ENCODE results near the gene S1PR3. TPM values are rescaled to one million over a fixed set of nuclear protein-coding genes. Genes with fewer than 3 reads are reported as not detected.

The S1PR3 gene
- total and polyA plus RNA-seq, 3 donors from 2014 or later = 4.5 to 7.2 (median 7.0) TPM

DNA sequence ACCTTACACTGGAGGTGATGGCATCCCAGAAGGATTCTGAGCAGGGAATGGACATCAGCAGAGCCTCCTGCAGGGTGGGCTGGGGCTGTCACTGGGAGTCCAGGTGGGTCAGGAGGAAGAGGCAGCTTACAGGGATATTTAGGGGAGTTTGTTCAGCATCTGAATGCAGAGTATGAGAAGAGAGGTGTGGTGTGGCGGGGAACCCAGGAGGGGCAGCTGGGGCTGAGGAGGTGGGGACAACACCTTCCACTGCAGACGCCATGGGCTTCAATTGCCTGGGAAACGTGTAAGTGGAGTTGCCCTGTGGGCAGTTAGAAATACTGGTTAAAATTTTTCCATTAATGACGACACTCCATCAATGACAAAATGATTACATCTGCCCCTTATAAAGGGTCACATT lies 33.5 kb downstream of the S1PR3 start:
- intact Hi-C loops (cut with DNase I; ENCODE audit: low total_unique reads) = no loop called here
- WGBS, 2 donors = 80 to 96% methylated on average over 4 of the region's 4 CpGs
- Histone ChIP-seq H3K9me3 (no peaks in the 10 kb centered on the region), H3K27ac (no peak overlapping the region), H3K27me3 (no peaks in the 10 kb centered on the region), H3K4me3 (no peak overlapping the region), H3K4me1 (peaks cover 34% of the 10 kb centered on the region), H3K36me3 (ENCODE audit: low read depth, missing control alignments) (no peaks in the 10 kb centered on the region)
- DNase-seq = no peak
- TF ChIP-seq, protein P1, sequence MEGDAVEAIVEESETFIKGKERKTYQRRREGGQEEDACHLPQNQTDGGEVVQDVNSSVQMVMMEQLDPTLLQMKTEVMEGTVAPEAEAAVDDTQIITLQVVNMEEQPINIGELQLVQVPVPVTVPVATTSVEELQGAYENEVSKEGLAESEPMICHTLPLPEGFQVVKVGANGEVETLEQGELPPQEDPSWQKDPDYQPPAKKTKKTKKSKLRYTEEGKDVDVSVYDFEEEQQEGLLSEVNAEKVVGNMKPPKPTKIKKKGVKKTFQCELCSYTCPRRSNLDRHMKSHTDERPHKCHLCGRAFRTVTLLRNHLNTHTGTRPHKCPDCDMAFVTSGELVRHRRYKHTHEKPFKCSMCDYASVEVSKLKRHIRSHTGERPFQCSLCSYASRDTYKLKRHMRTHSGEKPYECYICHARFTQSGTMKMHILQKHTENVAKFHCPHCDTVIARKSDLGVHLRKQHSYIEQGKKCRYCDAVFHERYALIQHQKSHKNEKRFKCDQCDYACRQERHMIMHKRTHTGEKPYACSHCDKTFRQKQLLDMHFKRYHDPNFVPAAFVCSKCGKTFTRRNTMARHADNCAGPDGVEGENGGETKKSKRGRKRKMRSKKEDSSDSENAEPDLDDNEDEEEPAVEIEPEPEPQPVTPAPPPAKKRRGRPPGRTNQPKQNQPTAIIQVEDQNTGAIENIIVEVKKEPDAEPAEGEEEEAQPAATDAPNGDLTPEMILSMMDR (IDR thresholded peaks at IDR 0.05) = no peak
- TF ChIP-seq POLR2A (IDR thresholded peaks at IDR 0.05) = no peak

DNA sequence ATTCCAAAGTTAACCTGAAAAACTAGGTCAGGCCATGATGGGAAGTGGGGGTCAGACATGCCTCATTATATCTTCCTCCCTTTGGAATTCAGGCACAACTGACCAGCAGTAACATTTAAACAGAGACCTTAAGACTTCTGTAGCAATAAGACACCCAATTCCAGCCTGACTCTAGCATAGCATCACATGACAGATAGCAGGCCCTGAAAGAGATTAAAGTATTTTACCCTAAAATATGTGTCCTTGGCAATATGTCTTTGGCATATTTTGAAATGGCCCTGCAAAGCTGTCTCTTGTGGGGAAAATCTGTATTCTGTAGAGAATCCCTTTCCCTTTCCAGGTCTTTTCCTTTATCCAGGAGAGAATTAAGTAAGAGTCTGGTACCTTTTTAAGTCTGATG lies 34.3 kb downstream of the S1PR3 start:
- DNase-seq = no peak
- H3K36me3 ChIP-seq (ENCODE audit: low read depth, missing control alignments) = no peaks in the 10 kb centered on the region
- peak overlapping the region in 1 of 2 donors; percentile 54 for H3K27ac ChIP-seq
- no peaks in the 10 kb centered on the region for H3K9me3 ChIP-seq
- no peak for TF ChIP-seq POLR2A (IDR thresholded peaks at IDR 0.05)
- TF ChIP-seq, protein P1 (IDR thresholded peaks at IDR 0.05) = no peak
- H3K4me1 ChIP-seq = peaks cover 33% of the 10 kb centered on the region
- H3K27me3 ChIP-seq = no peaks in the 10 kb centered on the region
- intact Hi-C loops (cut with DNase I; ENCODE audit: low total_unique reads) = no loop called here
- no peak overlapping the region for H3K4me3 ChIP-seq

DNA sequence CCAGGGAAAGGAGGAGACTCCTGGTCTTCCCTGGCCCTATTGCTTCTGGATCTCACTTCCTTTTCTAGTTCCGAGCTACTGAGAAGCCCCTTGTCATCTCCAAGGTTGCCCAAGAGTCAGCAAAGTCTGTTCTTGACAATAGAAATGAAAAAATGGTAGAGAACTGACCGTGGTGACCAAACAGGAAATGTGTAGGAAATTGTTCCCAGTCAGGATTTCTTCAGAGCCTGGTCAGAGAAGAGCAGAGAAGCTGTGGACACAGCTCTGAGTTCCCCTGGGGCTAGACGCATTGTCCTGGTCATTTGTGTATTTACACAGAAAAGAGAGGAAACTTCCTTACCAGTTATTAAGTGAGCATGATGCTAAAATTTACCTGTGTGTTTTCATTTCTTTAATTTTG lies 35.6 kb downstream of the S1PR3 start:
- H3K27ac ChIP-seq = no peak overlapping the region
- WGBS, 2 donors = 69 to 79% methylated on average over 3 of the region's 3 CpGs
- DNase-seq = no peak

DNA sequence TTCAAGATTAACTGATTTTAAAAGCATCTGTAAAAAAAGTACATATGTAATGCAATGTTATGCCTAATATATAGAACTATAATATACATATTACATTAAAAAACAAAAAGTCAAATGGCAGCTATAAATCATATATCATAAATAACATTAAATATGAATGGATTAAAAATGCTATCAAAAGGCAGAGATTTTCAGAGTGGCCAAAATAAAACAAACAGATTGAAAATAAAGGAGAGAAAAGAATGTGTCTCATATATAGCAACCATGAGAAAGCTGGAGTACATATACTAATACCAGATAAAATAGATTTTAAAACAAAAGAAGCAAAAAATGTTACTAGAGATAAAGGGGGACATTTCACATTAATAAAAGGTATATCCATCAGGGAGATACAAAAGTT lies 38.5 kb downstream of the S1PR3 start:
- TF ChIP-seq, protein P1 (IDR thresholded peaks at IDR 0.05) = no peak
- no peak for TF ChIP-seq POLR2A (IDR thresholded peaks at IDR 0.05)
- H3K27ac ChIP-seq = no peak overlapping the region
- H3K36me3 ChIP-seq (ENCODE audit: low read depth, missing control alignments) = no peaks in the 10 kb centered on the region
- H3K27me3 ChIP-seq = no peaks in the 10 kb centered on the region
- H3K9me3 ChIP-seq = no peaks in the 10 kb centered on the region
- intact Hi-C loops (cut with DNase I; ENCODE audit: low total_unique reads) = no loop called here
- H3K4me3 ChIP-seq = no peak overlapping the region
- no peak for DNase-seq
- peaks cover 4% of the 10 kb centered on the region for H3K4me1 ChIP-seq

More for the DNA sequence above, 35.6 kb downstream of the S1PR3 start:
- H3K9me3 ChIP-seq = no peaks in the 10 kb centered on the region
- no peak overlapping the region for H3K4me3 ChIP-seq
- H3K27me3 ChIP-seq = no peaks in the 10 kb centered on the region
- no peak for TF ChIP-seq POLR2A (IDR thresholded peaks at IDR 0.05)
- TF ChIP-seq, protein P1 (IDR thresholded peaks at IDR 0.05) = no peak
- H3K4me1 ChIP-seq = peaks cover 20% of the 10 kb centered on the region
- H3K36me3 ChIP-seq (ENCODE audit: low read depth, missing control alignments) = no peaks in the 10 kb centered on the region
- intact Hi-C loops (cut with DNase I; ENCODE audit: low total_unique reads) = no loop called here

DNA sequence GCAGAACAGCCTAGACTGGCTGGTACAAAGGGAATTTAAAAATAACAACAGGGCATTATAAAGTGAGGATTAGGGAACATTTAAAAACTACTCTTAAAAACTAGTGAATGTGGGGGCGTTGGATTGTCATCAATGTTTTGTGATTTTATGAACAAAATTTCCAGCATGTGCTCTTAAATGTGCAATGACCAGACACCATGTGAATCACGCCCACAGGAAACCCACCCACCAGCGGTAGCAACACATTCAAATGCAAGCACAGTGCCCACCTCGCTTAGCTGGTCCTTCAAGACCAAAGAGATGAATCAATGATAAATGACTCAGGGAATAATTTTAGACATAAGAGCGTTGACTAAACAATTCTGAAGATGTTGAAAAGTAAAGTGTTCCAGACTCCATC lies 40.9 kb downstream of the S1PR3 start:
- 93 to 97% methylated on average over 5 of the region's 5 CpGs for WGBS, 2 donors
- Histone ChIP-seq H3K4me3 (no peak overlapping the region), H3K9me3 (no peaks in the 10 kb centered on the region), H3K4me1 (peaks cover under 1% of the 10 kb centered on the region), H3K27me3 (no peaks in the 10 kb centered on the region), H3K36me3 (ENCODE audit: low read depth, missing control alignments) (no peaks in the 10 kb centered on the region), H3K27ac (no peak overlapping the region)
- no peak for DNase-seq
- TF ChIP-seq, protein P1 (IDR thresholded peaks at IDR 0.05) = no peak
- no peak for TF ChIP-seq POLR2A (IDR thresholded peaks at IDR 0.05)
- intact Hi-C loops (cut with DNase I; ENCODE audit: low total_unique reads) = no loop called here

Data from testis (tissue), 3 donors.